HuH-7 (cell line): ENCODE data around the gene NPR1.
A peak's percentile ranks its signal among the peaks of the same experiment; 100 is the strongest.

ENCODE experiments used
- DNase-seq: peaks from one replicate; pipeline ENCODE4 v3.0.0; 2011; ENCODE audit warnings: low spot score

The NPR1 gene

GRCh38 chr1:153727463-153728304 is 49.2 kb downstream of the NPR1 start, which contains the start of gene INTS3:
Gene INTS3, plus strand, starts transcription at chr1:153728050. Its CDS starts 585 bp downstream, at chr1:153728635.
- DNase-seq = peak; percentile 98

GRCh38 chr1:153728305-153729066 is 50.0 kb downstream of the NPR1 start:
- DNase-seq = peak; percentile 38

- DNase-seq = no peak
These were observed 52.0 kb downstream of the NPR1 start for GRCh38 chr1:153730468-153730988.

GRCh38 chr1:153733970-153734369 is 55.5 kb downstream of the NPR1 start:
- DNase-seq = no peak

GRCh38 chr1:153734396-153735089 is 56.1 kb downstream of the NPR1 start:
- no peak for DNase-seq

DNA sequence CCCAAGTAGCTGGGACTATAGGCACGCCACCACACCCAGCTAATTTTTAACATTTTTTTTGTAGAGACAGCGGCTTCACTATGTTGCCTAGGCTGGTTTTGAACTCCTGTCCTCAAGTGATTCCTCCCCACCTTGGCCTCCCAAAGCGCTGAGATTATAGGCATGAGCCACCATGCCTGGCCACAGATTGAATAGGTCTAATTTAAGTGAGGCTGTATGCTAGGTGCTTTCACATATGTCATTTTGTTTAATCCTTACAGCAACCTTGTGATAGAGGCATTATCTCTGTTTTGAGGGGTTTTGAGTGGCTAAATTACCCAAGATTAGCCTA is 56.6 kb downstream of the NPR1 start:
- no peak for DNase-seq

GRCh38 chr1:153741986-153742385 is 63.5 kb downstream of the NPR1 start:
- no peak for DNase-seq

- peak; percentile 28 for DNase-seq
These were observed 64.1 kb downstream of the NPR1 start for GRCh38 chr1:153742411-153743142.
